Coronary artery (tissue), 2 donors: ENCODE data around the gene SMAP2.

Experiments
- DNase-seq: peaks from one replicate; pipeline ENCODE4 v3.0.0-alpha.2; 2017; ENCODE audit warnings: low spot score
- H3K27ac ChIP-seq, 2 donors: fragments of 200-600 bp; sonication (generic); one replicate each; pipeline ENCODE4 v1.5.1; 2016 to 2019
- H3K4me3 ChIP-seq: fragments of 200-600 bp; sonication (generic); 2 replicates; pipeline ENCODE4 v1.5.1; 2016; ENCODE audit warnings: mild to moderate bottlenecking, moderate library complexity
- CTCF ChIP-seq: fragments of 200-600 bp; sonication (generic); IDR thresholded peaks from one replicate; pipeline ENCODE4 v1.5.1; 2019; ENCODE audit warnings: antibody characterized with exemption

Gene SMAP2

GRCh38 chr1:40390857-40391256 lies 17.3 kb downstream of the SMAP2 start:
- Histone ChIP-seq H3K27ac (peak overlapping the region in 1 of 2 donors; percentile 77), H3K4me3 (no peak overlapping the region)
- no peak for DNase-seq
- TF ChIP-seq CTCF: no peak

GRCh38 chr1:40391688-40392145 lies 18.2 kb downstream of the SMAP2 start:
- DNase-seq: no peak
- H3K27ac ChIP-seq: peak overlapping the region in 1 of 2 donors; percentile 77
- TF ChIP-seq CTCF: no peak
- no peak overlapping the region for H3K4me3 ChIP-seq

- Histone ChIP-seq H3K4me3 (no peak overlapping the region), H3K27ac (peak overlapping the region in 1 of 2 donors; percentile 77)
- TF ChIP-seq CTCF: no peak
- no peak for DNase-seq
Measured at GRCh38 chr1:40392221-40392620, 18.7 kb downstream of the SMAP2 start.

- no peak overlapping the region for H3K4me3 ChIP-seq
- no peak for TF ChIP-seq CTCF
- H3K27ac ChIP-seq: no peak overlapping the region
- no peak for DNase-seq
Measured at GRCh38 chr1:40393173-40393572, 19.6 kb downstream of the SMAP2 start.

- peak overlapping the region; percentile 26 to 54 for H3K27ac ChIP-seq
- no peak overlapping the region for H3K4me3 ChIP-seq
- no peak for DNase-seq
- no peak for TF ChIP-seq CTCF
Measured at GRCh38 chr1:40394491-40395172, 21.1 kb downstream of the SMAP2 start.

- no peak for TF ChIP-seq CTCF
- Histone ChIP-seq H3K4me3 (no peak overlapping the region), H3K27ac (peak overlapping the region; percentile 26 to 66)
- DNase-seq: no peak
Measured at GRCh38 chr1:40395190-40396175, 22.0 kb downstream of the SMAP2 start.
